ENCODE data around the gene FASLG.

FASLG gene

GRCh38 chr1:172670316-172670715, 11.4 kb downstream of the FASLG start:
- DNase-seq (ENCODE audit: extremely low spot score), result no peak
- ChIA-PET POLR2A (no interaction called here), CTCF (no interaction called here)
- TF ChIP-seq ELF4 (IDR thresholded peaks at IDR 0.05) (no peak), L3MBTL2 (conservative IDR thresholded peaks at IDR 0.05) (no peak), PKNOX1 (IDR thresholded peaks at IDR 0.05) (no peak), BHLHE40 (IDR thresholded peaks at IDR 0.05; ENCODE audit: borderline replicate concordance) (no peak), FOXA1 (IDR thresholded peaks at IDR 0.05) (no peak), ARNT (IDR thresholded peaks at IDR 0.05) (no peak), HDGF (IDR thresholded peaks at IDR 0.05; ENCODE audit: borderline replicate concordance) (no peak), SP1 (IDR thresholded peaks at IDR 0.05) (no peak), NFRKB (IDR thresholded peaks at IDR 0.05) (no peak)

- CTCF ChIA-PET, result no interaction called here
- POLR2A ChIA-PET, result no interaction called here
- DNase-seq (ENCODE audit: extremely low spot score), result no peak
- no peak for TF ChIP-seq L3MBTL2 (conservative IDR thresholded peaks at IDR 0.05)
- TF ChIP-seq SP1 (IDR thresholded peaks at IDR 0.05), result no peak
- no peak for TF ChIP-seq HDGF (IDR thresholded peaks at IDR 0.05; ENCODE audit: borderline replicate concordance)
- no peak for TF ChIP-seq PKNOX1 (IDR thresholded peaks at IDR 0.05)
These were observed 11.9 kb downstream of the FASLG start for GRCh38 chr1:172670791-172671190.

GRCh38 chr1:172671591-172671990, 12.7 kb downstream of the FASLG start:
- no peak for DNase-seq (ENCODE audit: extremely low spot score)
- CTCF ChIA-PET, result no interaction called here
- POLR2A ChIA-PET, result no interaction called here
- TF ChIP-seq FOXA1 (IDR thresholded peaks at IDR 0.05) (no peak), PKNOX1 (IDR thresholded peaks at IDR 0.05) (no peak), ARNT (IDR thresholded peaks at IDR 0.05) (no peak), BHLHE40 (IDR thresholded peaks at IDR 0.05; ENCODE audit: borderline replicate concordance) (no peak), L3MBTL2 (conservative IDR thresholded peaks at IDR 0.05) (no peak), LEF1 (IDR thresholded peaks at IDR 0.05; ENCODE audit: borderline replicate concordance) (no peak)

- POLR2A ChIA-PET, result no interaction called here
- TF ChIP-seq BHLHE40 (IDR thresholded peaks at IDR 0.05; ENCODE audit: borderline replicate concordance), result no peak
- no peak for TF ChIP-seq TARDBP (IDR thresholded peaks at IDR 0.05)
- no peak for TF ChIP-seq NFRKB (IDR thresholded peaks at IDR 0.05)
- no peak for TF ChIP-seq ARNT (IDR thresholded peaks at IDR 0.05)
- TF ChIP-seq SUZ12 (IDR thresholded peaks at IDR 0.05), result no peak
- no peak for TF ChIP-seq FOXK2 (IDR thresholded peaks at IDR 0.05)
- TF ChIP-seq CTBP1 (IDR thresholded peaks at IDR 0.05; ENCODE audit: borderline replicate concordance), result no peak
- DNase-seq (ENCODE audit: extremely low spot score), result no peak
- CTCF ChIA-PET, result no interaction called here
These were observed 13.8 kb downstream of the FASLG start for GRCh38 chr1:172672720-172673119.

- ChIA-PET POLR2A (no interaction called here), CTCF (no interaction called here)
- no peak for TF ChIP-seq FOXK2 (IDR thresholded peaks at IDR 0.05)
- no peak for TF ChIP-seq TARDBP (IDR thresholded peaks at IDR 0.05)
- TF ChIP-seq FOXM1 (IDR thresholded peaks at IDR 0.05; ENCODE audit: borderline replicate concordance), result no peak
- TF ChIP-seq ELF4 (IDR thresholded peaks at IDR 0.05), result no peak
- no peak for TF ChIP-seq PKNOX1 (IDR thresholded peaks at IDR 0.05)
- TF ChIP-seq L3MBTL2 (conservative IDR thresholded peaks at IDR 0.05), result no peak
- TF ChIP-seq FOXA1 (IDR thresholded peaks at IDR 0.05), result no peak
- DNase-seq (ENCODE audit: extremely low spot score), result no peak
These were observed 14.9 kb downstream of the FASLG start for GRCh38 chr1:172673761-172674160.

GRCh38 chr1:172674831-172675613, 16.1 kb downstream of the FASLG start:
- DNase-seq (ENCODE audit: extremely low spot score), result no peak
- POLR2A ChIA-PET, result no interaction called here
- CTCF ChIA-PET, result no interaction called here
- no peak for TF ChIP-seq FOXK2 (IDR thresholded peaks at IDR 0.05)
- TF ChIP-seq SUZ12 (IDR thresholded peaks at IDR 0.05), result no peak
- TF ChIP-seq PKNOX1 (IDR thresholded peaks at IDR 0.05), result no peak
- no peak for TF ChIP-seq CTBP1 (IDR thresholded peaks at IDR 0.05; ENCODE audit: borderline replicate concordance)
- no peak for TF ChIP-seq HDGF (IDR thresholded peaks at IDR 0.05; ENCODE audit: borderline replicate concordance)
- TF ChIP-seq BHLHE40 (IDR thresholded peaks at IDR 0.05; ENCODE audit: borderline replicate concordance), result no peak
- TF ChIP-seq SP1 (IDR thresholded peaks at IDR 0.05), result no peak
- no peak for TF ChIP-seq NFRKB (IDR thresholded peaks at IDR 0.05)
